Tibial nerve (tissue), 4 donors: ENCODE data around the gene GOLM1.

ENCODE experiments used
- EP300 ChIP-seq, 2 donors: sonication (generic); formaldehyde crosslinking; IDR thresholded peaks; one replicate each; pipeline ENCODE4 v1.6.1; 2017; ENCODE audit warnings: antibody characterized with exemption in 2 of 2, mild to moderate bottlenecking in 1 of 2
- POLR2A ChIP-seq, 2 donors: fragments of 450-650 bp; IDR thresholded peaks; one replicate each; pipeline ENCODE4 v1.6.1; 2017; ENCODE audit warnings: antibody characterized with exemption in 2 of 2, mild to moderate bottlenecking in 2 of 2, moderate library complexity in 2 of 2
- TF ChIP-seq, protein P1 (sequence below), 5 experiments: fragments of 200-600 bp in 3 of 5; fragments of 450-650 bp in 2 of 5; sonication (generic) in 3 of 5; IDR thresholded peaks; one replicate each; pipeline ENCODE4 v1.5.1; 2016 to 2019; ENCODE audit warnings: antibody characterized with exemption in 5 of 5, mild to moderate bottlenecking in 3 of 5, moderate library complexity in 2 of 5

DNA sequence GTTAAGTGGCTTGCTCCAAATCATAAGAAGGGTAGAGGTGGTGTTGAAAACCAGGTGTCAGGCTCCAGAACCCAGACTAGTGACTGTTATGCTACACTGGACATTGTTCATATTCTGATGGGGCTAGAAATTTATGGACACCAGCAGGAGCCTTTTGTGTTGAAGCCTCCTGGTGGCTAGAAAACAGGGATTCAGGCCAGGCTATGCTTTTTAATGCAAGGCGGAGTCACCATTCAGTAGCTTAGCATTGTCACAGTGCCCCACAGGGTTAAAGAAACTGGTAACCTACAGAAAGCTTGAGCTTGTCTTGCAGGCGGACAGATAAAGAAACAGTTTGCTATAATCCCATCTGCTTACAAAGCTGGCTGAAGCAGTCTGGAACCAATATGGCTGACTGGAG lies 23.0 kb upstream of the GOLM1 start:
- no peak for TF ChIP-seq EP300 (IDR thresholded peaks at IDR 0.05)
- TF ChIP-seq, protein P1, sequence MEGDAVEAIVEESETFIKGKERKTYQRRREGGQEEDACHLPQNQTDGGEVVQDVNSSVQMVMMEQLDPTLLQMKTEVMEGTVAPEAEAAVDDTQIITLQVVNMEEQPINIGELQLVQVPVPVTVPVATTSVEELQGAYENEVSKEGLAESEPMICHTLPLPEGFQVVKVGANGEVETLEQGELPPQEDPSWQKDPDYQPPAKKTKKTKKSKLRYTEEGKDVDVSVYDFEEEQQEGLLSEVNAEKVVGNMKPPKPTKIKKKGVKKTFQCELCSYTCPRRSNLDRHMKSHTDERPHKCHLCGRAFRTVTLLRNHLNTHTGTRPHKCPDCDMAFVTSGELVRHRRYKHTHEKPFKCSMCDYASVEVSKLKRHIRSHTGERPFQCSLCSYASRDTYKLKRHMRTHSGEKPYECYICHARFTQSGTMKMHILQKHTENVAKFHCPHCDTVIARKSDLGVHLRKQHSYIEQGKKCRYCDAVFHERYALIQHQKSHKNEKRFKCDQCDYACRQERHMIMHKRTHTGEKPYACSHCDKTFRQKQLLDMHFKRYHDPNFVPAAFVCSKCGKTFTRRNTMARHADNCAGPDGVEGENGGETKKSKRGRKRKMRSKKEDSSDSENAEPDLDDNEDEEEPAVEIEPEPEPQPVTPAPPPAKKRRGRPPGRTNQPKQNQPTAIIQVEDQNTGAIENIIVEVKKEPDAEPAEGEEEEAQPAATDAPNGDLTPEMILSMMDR (IDR thresholded peaks at IDR 0.05), result no peak
- no peak for TF ChIP-seq POLR2A (IDR thresholded peaks at IDR 0.05)
